ENCODE measurements around the gene CYFIP1.

DNA sequence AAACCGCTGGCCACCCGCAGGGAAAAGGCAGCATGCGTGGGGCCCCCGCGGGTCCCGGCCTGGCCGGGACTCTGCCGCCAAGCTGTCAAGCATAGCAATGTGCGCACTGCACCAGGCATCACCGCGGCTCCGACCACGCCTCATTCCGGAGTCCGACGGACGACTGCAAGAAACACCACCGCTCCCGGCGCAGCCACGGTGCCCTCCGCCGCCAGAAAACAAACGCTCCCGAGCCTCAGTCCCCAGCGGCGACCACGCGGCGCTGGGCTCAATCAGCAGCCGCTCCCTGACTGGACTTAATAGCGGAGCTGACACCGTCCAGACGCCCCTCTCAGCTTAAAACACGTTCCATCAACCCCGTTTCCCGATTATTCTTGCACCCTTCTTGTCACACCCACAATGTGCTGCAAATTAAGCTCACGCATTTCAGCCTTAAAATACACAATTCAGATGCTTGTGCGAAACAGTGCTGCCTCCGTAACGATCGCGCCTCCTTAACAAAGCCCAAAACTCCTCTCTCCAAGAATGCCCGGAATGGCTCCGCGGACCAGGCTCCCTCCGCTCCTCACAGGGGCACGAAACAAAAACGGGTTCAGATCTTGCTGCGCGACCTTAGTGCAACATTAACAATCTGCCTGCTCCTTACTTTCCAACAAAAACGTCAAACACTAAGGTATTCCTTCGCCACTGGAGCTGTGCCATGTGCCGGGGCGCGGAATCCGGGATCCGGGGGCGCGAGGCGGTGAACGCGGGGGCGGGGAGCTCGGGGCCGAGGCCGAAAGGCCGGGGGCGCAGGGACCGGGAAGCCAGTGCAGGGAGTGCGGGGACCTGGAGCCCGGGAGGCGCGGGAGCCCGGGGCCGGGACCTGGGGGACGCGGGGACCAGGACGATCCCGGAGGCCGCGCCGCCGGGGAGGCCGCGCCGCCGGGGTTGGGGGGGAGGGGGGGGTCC is 655 bp downstream of the CYFIP1 start:
- TF ChIP-seq BHLHE40 (IDR thresholded peaks at IDR 0.05; ENCODE audit: borderline replicate concordance in 1 of 2, low read depth in 2 of 2, low read length in 1 of 2) (no peak), EZH2 (IDR thresholded peaks at IDR 0.05; ENCODE audit: borderline replicate concordance, control insufficient read depth, low read depth, low read length) (no peak), CTCF (IDR thresholded peaks at IDR 0.05 in 2 of 3, conservative IDR thresholded peaks at IDR 0.05 in 1 of 3; ENCODE audit: control insufficient read depth in 2 of 3, extremely low read depth in 1 of 3, insufficient read depth in 1 of 3, low read depth in 3 of 3, low read length in 3 of 3) (no peak), CEBPB (IDR thresholded peaks at IDR 0.05; ENCODE audit: borderline replicate concordance in 1 of 2, low read depth in 2 of 2, low read length in 2 of 2) (no peak), CREB1 (IDR thresholded peaks at IDR 0.05; ENCODE audit: low read depth) (no peak), RAD21 (IDR thresholded peaks at IDR 0.05; ENCODE audit: insufficient read depth, low read depth, low read length) (no peak), ZBTB33 (IDR thresholded peaks at IDR 0.05) (no peak), NFIC (IDR thresholded peaks at IDR 0.05; ENCODE audit: low read depth, low read length) (no peak)

Measured in GM12878 (cell line).